Psoas muscle (tissue), 8 donors: ENCODE results near the gene ZBTB39. TPM values are rescaled to one million over a fixed set of nuclear protein-coding genes. Genes with fewer than 3 reads are reported as not detected.
A peak's percentile ranks its signal among the peaks of the same experiment; 100 is the strongest.
"Not testable (repeated sequence)": the region's sequence is repeated elsewhere in the genome, so short reads cannot be mapped to it uniquely, and the experiment has no call there.

Experiments
- ATAC-seq, 4 donors: fragments of 200-7000 bp; cut with Tn5 transposase; one replicate each; pipeline ENCODE4 v1.9.1; 2020; ENCODE audit warnings: moderate library complexity in 3 of 4, mild to moderate bottlenecking in 2 of 4
- DNase-seq, 2 donors: peaks; one replicate each; pipeline ENCODE4 v3.0.0-alpha.2; 2020
- H3K27ac ChIP-seq: fragments of 200-600 bp; one replicate; pipeline ENCODE4 v1.8.0; 2022
- H3K27me3 ChIP-seq, 3 donors: fragments of 200-600 bp in 1 of 3; one replicate each; pipeline versions ENCODE4 v1.6.1 to v1.8.0; 2013 to 2022; ENCODE audit warnings: low read length in 2 of 3, mild to moderate bottlenecking in 2 of 3, moderate library complexity in 1 of 3; ENCODE audit not compliant: insufficient read depth in 3 of 3
- H3K36me3 ChIP-seq, 2 donors: fragments of 200-600 bp in 1 of 2; one replicate each; pipeline versions ENCODE4 v1.6.1 to v1.8.0; 2013 to 2022; ENCODE audit warnings: low read depth in 1 of 2, mild to moderate bottlenecking in 1 of 2, moderate library complexity in 1 of 2; ENCODE audit not compliant: insufficient read depth in 1 of 2
- H3K4me1 ChIP-seq: fragments of 200-600 bp; one replicate; pipeline ENCODE4 v1.8.0; 2022
- H3K4me3 ChIP-seq: fragments of 200-600 bp; one replicate; pipeline ENCODE4 v1.8.0; 2022; ENCODE audit warnings: mild to moderate bottlenecking
- H3K9me3 ChIP-seq: fragments of 200-600 bp; one replicate; pipeline ENCODE4 v1.8.0; 2022
- WGBS, 3 donors: extraction: QIAGEN DNeasy Blood & Tissue Kit; methylation state at CpG; one replicate each; pipeline versions ENCODE4 v1.1.6 to v1.1.7; 2013; 5-methylcytosine and 5-hydroxymethylcytosine counted together
- intact Hi-C, 2 donors: fragments of 100-400 bp; cut with DNase I; formaldehyde crosslinking; loops; one replicate each; pipeline versions ENCODE4 v1.11.0 to v1.14.2; 2022
- long read RNA-seq, 2 donors: library from polyadenylated mRNA; unstranded; transcript quantifications; one replicate each; pipeline ENCODE4 v2.0.0, GENCODE V29; 2021
- polyA plus RNA-seq, 3 donors: library from polyadenylated mRNA; stranded (reverse); fragments of 200-250 nt; gene quantifications; one replicate each; pipeline ENCODE4 v1.2.3, GENCODE V29; 2013
- total RNA-seq, 4 donors: library from RNA; stranded (reverse); fragmentation: NEBNext Ultra II Directional in 2 of 4; extraction: Animal tissue kit (Norgen Biotek cat#: 25700) in 2 of 4; gene quantifications; one replicate each; pipeline versions ENCODE4 v1.2.1 to v1.2.4, GENCODE V29; 2021 to 2023
- TF ChIP-seq, protein P1 (sequence below): fragments of 200-600 bp; IDR thresholded peaks from one replicate; pipeline ENCODE4 v1.8.0; 2022; ENCODE audit warnings: antibody characterized with exemption
- donor health status: healthy with polysubstance abuse.
- donor health status: DM: no; HTN: no; CAD: no; lungs with moderate emphysema.
- donor health status: Bipolar disorder and iron deficiency.
- donor health status: healthy.
- donor health status: DM: yes; HTN: yes; CAD: no.
- donor health status: DM: no; HTN: no; CAD: no.
- donor health status: DM: no; HTN: no; CAD: no.
- donor health status: DM: yes; HTN: yes; CAD: no.

Gene ZBTB39, protein sequence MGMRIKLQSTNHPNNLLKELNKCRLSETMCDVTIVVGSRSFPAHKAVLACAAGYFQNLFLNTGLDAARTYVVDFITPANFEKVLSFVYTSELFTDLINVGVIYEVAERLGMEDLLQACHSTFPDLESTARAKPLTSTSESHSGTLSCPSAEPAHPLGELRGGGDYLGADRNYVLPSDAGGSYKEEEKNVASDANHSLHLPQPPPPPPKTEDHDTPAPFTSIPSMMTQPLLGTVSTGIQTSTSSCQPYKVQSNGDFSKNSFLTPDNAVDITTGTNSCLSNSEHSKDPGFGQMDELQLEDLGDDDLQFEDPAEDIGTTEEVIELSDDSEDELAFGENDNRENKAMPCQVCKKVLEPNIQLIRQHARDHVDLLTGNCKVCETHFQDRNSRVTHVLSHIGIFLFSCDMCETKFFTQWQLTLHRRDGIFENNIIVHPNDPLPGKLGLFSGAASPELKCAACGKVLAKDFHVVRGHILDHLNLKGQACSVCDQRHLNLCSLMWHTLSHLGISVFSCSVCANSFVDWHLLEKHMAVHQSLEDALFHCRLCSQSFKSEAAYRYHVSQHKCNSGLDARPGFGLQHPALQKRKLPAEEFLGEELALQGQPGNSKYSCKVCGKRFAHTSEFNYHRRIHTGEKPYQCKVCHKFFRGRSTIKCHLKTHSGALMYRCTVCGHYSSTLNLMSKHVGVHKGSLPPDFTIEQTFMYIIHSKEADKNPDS
- total RNA-seq (1 to 10 TPM; 3.2 to 5.2 (median 3.6) TPM), polyA plus RNA-seq (1 to 10 TPM; 1.2 to 3.1 (median 1.4) TPM)
- long read RNA-seq, donor 1, full-length matches to known transcripts = 1 of 1 reads
- long read RNA-seq, donor 1, partial matches to known transcripts = 0 of 1 reads
- long read RNA-seq, donor 1, other reads (novel, unspliced or antisense) = 0 of 1 reads
- long read RNA-seq, donor 2, full-length matches to known transcripts = 8 of 16 reads
- long read RNA-seq, donor 2, partial matches to known transcripts = 0 of 16 reads
- long read RNA-seq, donor 2, other reads (novel, unspliced or antisense) = 8 of 16 reads

DNA sequence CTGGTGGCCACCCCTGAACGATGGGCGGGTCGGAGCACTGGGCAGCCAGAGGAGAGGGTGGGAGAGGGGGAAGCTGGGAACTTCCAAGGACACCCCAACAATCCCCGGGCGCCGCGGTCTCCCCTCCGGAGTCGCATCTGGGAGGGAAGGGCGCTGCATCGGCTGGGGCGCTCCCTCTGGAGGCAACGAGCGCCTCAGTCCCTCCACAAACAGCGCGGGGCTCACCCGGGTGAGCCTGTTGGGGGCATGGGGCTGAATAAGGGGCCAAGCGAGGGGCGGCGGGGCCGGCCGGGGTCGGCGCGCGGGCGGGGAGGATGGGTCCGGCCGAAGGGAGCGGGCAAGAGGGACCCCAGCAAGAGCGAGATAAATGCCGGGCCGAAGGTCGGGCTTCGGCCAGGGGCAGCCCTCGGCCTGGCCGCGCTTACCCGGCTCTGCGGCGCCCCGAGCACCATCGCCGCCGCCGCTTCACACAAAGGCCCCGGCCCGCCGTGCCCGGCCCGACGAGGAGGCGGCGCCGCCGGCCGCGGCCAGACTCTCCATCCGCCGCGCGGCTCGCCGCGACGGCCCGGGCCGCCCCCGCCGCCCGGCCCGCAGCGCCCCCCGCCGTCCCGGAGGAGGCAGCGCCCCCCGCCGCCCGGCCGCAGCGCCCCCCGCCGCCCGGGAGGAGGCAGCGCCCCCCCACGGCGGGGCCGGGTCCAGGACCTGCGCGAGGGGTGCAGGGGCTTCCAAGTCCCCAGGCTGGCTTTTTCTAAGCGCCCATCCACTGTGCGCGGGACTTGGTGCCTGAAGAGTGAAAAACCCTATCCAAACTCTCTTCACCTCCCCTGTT lies at the start of gene ZBTB39:
Gene ZBTB39 (minus strand): TSS at position 567 of the 829 bp plus-strand sequence. CDS start 1,629 bp downstream, outside the sequence.
- intact Hi-C loops = loop anchor here in 1 of 2 donors (5.0 to 10.0 kb wide), 3 partner anchors 56 to 491 kb away; partner anchors contain the start of gene STAT6
- TF ChIP-seq, protein P1, sequence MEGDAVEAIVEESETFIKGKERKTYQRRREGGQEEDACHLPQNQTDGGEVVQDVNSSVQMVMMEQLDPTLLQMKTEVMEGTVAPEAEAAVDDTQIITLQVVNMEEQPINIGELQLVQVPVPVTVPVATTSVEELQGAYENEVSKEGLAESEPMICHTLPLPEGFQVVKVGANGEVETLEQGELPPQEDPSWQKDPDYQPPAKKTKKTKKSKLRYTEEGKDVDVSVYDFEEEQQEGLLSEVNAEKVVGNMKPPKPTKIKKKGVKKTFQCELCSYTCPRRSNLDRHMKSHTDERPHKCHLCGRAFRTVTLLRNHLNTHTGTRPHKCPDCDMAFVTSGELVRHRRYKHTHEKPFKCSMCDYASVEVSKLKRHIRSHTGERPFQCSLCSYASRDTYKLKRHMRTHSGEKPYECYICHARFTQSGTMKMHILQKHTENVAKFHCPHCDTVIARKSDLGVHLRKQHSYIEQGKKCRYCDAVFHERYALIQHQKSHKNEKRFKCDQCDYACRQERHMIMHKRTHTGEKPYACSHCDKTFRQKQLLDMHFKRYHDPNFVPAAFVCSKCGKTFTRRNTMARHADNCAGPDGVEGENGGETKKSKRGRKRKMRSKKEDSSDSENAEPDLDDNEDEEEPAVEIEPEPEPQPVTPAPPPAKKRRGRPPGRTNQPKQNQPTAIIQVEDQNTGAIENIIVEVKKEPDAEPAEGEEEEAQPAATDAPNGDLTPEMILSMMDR = peak; percentile 62
- peak; percentile 63 to 80 for DNase-seq
- H3K36me3 ChIP-seq = peaks cover 0 to 35% of the 10 kb centered on the region in 2 donors
- peak within 1 kb of the TSS; percentile 72 for H3K27ac ChIP-seq
- peak; percentile 88 to 93 (median 90) for ATAC-seq
- no peaks in the 10 kb centered on the region for H3K9me3 ChIP-seq
- peaks cover 10% of the 10 kb centered on the region for H3K4me1 ChIP-seq
- H3K27me3 ChIP-seq = no peaks in the 10 kb centered on the region
- 0 to 1% (median 1%) methylated on average over 22 to 93 of the region's 94 CpGs for WGBS, 3 donors
- peak within 1 kb of the TSS; percentile 89 for H3K4me3 ChIP-seq

DNA sequence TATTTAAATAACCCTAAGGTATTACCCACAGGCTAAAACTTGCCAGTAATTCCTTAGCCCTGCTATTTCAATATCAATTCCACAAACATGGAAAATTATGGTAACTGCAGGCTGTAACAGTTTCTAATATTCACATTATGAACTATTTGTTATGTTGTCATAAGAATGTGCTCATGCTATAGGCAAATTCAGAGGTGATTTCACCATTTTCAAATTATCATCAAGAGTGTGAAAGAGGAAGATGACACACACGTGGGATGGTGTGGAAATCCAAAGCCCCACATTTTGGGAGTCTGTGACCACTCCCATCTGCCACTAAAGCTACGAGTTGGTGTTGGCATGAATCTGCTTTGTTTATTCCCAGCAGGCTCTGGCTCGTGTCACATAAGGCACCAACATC lies 49.5 kb upstream of the ZBTB39 start:
- no peak for ATAC-seq
- WGBS, 3 donors = 57 to 76% (median 59%) methylated on average over 3 of the region's 3 CpGs
- H3K36me3 ChIP-seq = peaks cover 8 to 39% of the 10 kb centered on the region in 2 donors
- intact Hi-C loops = no loop called here
- H3K27ac ChIP-seq = no peak overlapping the region
- TF ChIP-seq, protein P1 = no peak
- no peaks in the 10 kb centered on the region for H3K9me3 ChIP-seq
- DNase-seq = no peak
- no peaks in the 10 kb centered on the region for H3K4me1 ChIP-seq
- no peaks in the 10 kb centered on the region for H3K27me3 ChIP-seq
- H3K4me3 ChIP-seq = no peak overlapping the region

DNA sequence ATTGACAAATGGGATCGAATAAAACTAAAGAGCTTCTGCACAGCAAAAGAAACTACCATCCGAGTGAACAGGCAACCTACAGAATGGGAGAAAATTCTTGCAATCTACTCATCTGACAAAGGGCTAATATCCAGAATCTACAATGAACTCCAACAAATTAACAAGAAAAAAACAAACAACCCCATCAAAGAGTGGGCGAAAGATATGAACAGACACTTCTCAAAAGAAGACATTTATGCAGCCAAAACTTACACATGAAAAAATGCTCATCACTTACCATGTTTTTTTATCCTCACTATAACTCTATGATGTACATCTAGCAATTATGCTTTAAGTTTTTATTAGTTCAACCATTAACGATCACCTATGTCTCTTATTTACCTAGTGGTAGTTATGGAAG lies 47.6 kb upstream of the ZBTB39 start:
- 95 to 99% (median 96%) methylated on average over 4 of the region's 4 CpGs for whole genome bisulfite sequencing, 3 donors
- H3K4me3 ChIP-seq, DNase-seq, H3K27ac ChIP-seq, H3K27me3 ChIP-seq, intact Hi-C loops, H3K9me3 ChIP-seq, H3K4me1 ChIP-seq, ATAC-seq: not testable (repeated sequence)
- peaks cover 4 to 19% of the 10 kb centered on the region in 2 donors for H3K36me3 ChIP-seq

DNA sequence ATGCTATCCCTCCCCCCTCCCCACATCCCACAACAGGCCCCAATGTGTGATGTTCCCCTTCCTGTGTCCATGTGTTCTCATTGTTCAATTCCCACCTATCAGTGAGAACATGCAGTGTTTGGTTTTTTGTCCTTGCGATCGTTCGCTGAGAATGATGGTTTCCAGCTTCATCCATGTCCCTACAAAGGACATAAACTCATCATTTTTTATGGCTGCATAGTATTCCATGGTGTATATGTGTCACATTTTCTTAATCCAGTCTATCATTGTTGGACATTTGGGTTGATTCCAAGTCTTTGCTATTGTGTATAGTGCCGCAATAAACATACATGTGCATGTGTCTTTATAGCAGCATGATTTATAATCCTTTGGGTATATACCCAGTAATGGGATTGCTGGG lies 46.8 kb upstream of the ZBTB39 start:
- ATAC-seq, intact Hi-C loops, H3K9me3 ChIP-seq, DNase-seq, H3K27ac ChIP-seq, H3K27me3 ChIP-seq, H3K4me3 ChIP-seq, H3K4me1 ChIP-seq: not testable (repeated sequence)
- 96 to 99% (median 97%) methylated on average over 4 of the region's 4 CpGs for WGBS, 3 donors
- H3K36me3 ChIP-seq = peaks cover 0 to 12% of the 10 kb centered on the region in 2 donors

DNA sequence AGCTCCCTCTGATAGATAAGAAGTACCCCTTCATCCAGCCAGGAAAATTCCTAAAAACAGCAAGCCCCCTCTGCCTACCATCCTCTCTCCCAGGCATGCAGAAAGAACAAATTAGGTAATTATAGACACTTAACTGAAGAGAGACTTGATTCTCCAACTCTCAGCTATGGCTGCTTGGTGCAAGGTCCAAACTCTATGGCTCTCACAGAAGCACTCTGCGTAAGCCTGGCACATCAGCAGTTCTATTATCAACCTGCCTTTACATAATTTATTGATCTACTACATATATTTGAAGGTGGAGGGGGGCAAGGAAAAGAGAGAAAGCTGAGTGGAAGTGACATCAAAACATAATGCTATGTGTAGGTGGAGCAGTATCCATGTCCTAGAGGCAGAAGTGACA lies 44.7 kb upstream of the ZBTB39 start:
- no peaks in the 10 kb centered on the region for H3K27me3 ChIP-seq
- WGBS, 3 donors = 85 to 97% (median 96%) methylated on average over 1 of the region's 1 CpG
- H3K36me3 ChIP-seq = no peaks in the 10 kb centered on the region
- H3K4me1 ChIP-seq = no peaks in the 10 kb centered on the region
- intact Hi-C loops = no loop called here
- H3K27ac ChIP-seq = no peak overlapping the region
- H3K4me3 ChIP-seq = no peak overlapping the region
- TF ChIP-seq, protein P1 = no peak
- no peak for DNase-seq
- H3K9me3 ChIP-seq = no peaks in the 10 kb centered on the region
- ATAC-seq = no peak
